Kidney (tissue), 14 donors: ENCODE results near the gene SWT1. TPM values are rescaled to one million over a fixed set of nuclear protein-coding genes. Genes with fewer than 3 reads are reported as not detected.

Experiments
- DNase-seq, 5 donors: peaks; one replicate each; pipeline ENCODE4 v3.0.0-alpha.2; 2013 to 2020
- FAIRE-seq: peaks from 2 replicates; lab custom pipeline; 2012; peaks lifted over from hg19 to GRCh38; lab: Jason Lieb, UNC
- H3K27ac ChIP-seq, 2 donors: one replicate each; pipeline ENCODE4 v1.7.0; 2013; ENCODE audit warnings: low read depth in 2 of 2, low read length in 2 of 2, inconsistent platforms in 1 of 2
- H3K27me3 ChIP-seq: one replicate; pipeline ENCODE4 v1.7.1; 2013; ENCODE audit warnings: low read length, inconsistent platforms; ENCODE audit not compliant: control insufficient read depth, insufficient read depth
- H3K36me3 ChIP-seq, 3 donors: one replicate each; pipeline versions ENCODE4 v1.7.0 to v1.7.1; 2013; ENCODE audit warnings: low read length in 3 of 3, control low read depth in 1 of 3, inconsistent platforms in 1 of 3; ENCODE audit not compliant: insufficient read depth in 3 of 3, control insufficient read depth in 2 of 3
- H3K4me1 ChIP-seq, 3 donors: one replicate each; pipeline versions ENCODE4 v1.7.0 to v1.7.1; 2013; ENCODE audit warnings: low read length in 3 of 3, inconsistent platforms in 1 of 3, low read depth in 1 of 3; ENCODE audit not compliant: control insufficient read depth in 2 of 3, insufficient read depth in 2 of 3
- H3K4me3 ChIP-seq, 3 donors: one replicate each; pipeline versions ENCODE4 v1.7.0 to v1.8.1; 2013; ENCODE audit warnings: low read length in 3 of 3, control low read depth in 1 of 3, inconsistent platforms in 1 of 3
- H3K9ac ChIP-seq, 3 donors: one replicate each; pipeline versions ENCODE4 v1.7.0 to v1.7.1; 2013; ENCODE audit warnings: low read length in 3 of 3, control low read depth in 1 of 3, inconsistent platforms in 1 of 3
- H3K9me3 ChIP-seq, 3 donors: one replicate each; pipeline versions ENCODE4 v1.7.0 to v1.7.1; 2013; ENCODE audit warnings: low read length in 3 of 3, control low read depth in 1 of 3, inconsistent platforms in 1 of 3; ENCODE audit not compliant: control insufficient read depth in 2 of 3, insufficient read depth in 1 of 3
- intact Hi-C: fragments of 100-400 bp; cut with DNase I; formaldehyde crosslinking; loops from one replicate; pipeline ENCODE4 v1.11.1; 2022
- polyA plus RNA-seq: library from polyadenylated mRNA; stranded (reverse); fragments of 350-450 nt; fragmentation: Illumina TruSeq; extraction: RNeasy Lipid Tissue Mini Kit (QIAGEN cat#74804); gene quantifications from one replicate; pipeline ENCODE4 v1.2.3, GENCODE V29; 2014; ENCODE audit warnings: low read depth, low replicate concordance; ENCODE audit not compliant: insufficient read depth
- total RNA-seq: library from RNA; stranded (reverse); fragmentation: NEBNext Ultra II Directional; extraction: Animal tissue kit (Norgen Biotek cat#: 25700); gene quantifications from one replicate; pipeline ENCODE4 v1.2.1, GENCODE V29; 2021
- TF ChIP-seq, protein P1 (sequence below): IDR thresholded peaks from 3 replicates; pipeline ENCODE4 v1.5.1; 2012; ENCODE audit warnings: mild to moderate bottlenecking, moderate library complexity, borderline replicate concordance; ENCODE audit not compliant: insufficient read depth; ENCODE audit errors: extremely low read depth
- donor health status: control.
- donor health status: control.
- donor health status: control.
- donor health status: control.
- donor health status: control.
- donor health status: DM: yes; HTN: yes; CAD: no.
- donor health status: Normal renal cell carcinoma (clear cell type).

The SWT1 gene
- total and polyA plus RNA-seq, 2 donors from 2014 or later: 2.9 to 6.5 TPM

DNA sequence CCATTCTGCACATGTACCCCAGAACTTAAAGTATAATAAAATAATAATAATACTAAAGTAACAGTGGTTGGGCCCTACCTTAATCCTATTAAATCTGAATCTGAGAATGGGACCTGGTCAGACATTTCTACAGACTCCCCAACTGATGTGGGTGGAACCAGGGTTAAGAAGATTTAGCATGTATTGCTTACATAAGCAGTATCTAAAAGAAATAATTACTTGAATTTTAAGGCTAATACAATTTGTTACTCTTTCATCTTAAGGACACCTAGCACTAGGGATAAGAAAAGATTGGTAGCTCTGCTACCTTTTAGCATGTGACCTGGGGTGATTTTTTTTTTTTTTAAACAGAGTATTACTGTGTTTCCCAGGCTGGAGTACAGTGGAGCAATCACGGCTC is 80.7 kb downstream of the SWT1 start:
- H3K27me3 ChIP-seq: no peaks in the 10 kb centered on the region
- no peak overlapping the region for H3K27ac ChIP-seq
- FAIRE-seq: no peak

DNA sequence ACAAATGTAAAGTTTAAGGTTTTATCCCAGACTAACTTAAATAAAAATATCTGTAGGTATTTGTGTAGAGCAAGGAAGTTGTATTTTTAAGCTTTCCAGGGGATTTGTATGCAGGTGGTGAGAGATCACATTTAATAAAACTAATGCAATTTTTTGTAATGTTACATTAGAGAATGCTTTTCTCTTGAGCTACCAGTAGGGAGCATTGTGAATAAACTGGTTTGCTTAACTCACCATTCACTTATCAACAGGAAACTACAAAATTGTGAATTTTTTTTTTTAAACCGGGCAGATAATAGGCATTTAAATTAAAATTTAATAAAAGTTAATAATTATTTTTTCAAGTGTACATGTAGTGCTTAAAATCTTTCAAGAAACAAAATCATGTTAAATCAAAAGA is 81.5 kb downstream of the SWT1 start:
- Histone ChIP-seq H3K4me3 (no peak overlapping the region), H3K4me1 (no peaks in the 10 kb centered on the region), H3K27ac (no peak overlapping the region), H3K36me3 (no peaks in the 10 kb centered on the region), H3K9me3 (no peaks in the 10 kb centered on the region), H3K9ac (no peak overlapping the region), H3K27me3 (no peaks in the 10 kb centered on the region)
- FAIRE-seq (peak; percentile 95), DNase-seq (no peak)
- TF ChIP-seq, protein P1, sequence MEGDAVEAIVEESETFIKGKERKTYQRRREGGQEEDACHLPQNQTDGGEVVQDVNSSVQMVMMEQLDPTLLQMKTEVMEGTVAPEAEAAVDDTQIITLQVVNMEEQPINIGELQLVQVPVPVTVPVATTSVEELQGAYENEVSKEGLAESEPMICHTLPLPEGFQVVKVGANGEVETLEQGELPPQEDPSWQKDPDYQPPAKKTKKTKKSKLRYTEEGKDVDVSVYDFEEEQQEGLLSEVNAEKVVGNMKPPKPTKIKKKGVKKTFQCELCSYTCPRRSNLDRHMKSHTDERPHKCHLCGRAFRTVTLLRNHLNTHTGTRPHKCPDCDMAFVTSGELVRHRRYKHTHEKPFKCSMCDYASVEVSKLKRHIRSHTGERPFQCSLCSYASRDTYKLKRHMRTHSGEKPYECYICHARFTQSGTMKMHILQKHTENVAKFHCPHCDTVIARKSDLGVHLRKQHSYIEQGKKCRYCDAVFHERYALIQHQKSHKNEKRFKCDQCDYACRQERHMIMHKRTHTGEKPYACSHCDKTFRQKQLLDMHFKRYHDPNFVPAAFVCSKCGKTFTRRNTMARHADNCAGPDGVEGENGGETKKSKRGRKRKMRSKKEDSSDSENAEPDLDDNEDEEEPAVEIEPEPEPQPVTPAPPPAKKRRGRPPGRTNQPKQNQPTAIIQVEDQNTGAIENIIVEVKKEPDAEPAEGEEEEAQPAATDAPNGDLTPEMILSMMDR: peak; percentile 24
- intact Hi-C loops: loop anchor here (10.0 kb wide), 1 partner anchor 446 kb away; no protein-coding TSS in a partner anchor

More for the DNA sequence above, 80.7 kb downstream of the SWT1 start:
- Histone ChIP-seq H3K9ac (no peak overlapping the region), H3K36me3 (no peaks in the 10 kb centered on the region), H3K9me3 (no peaks in the 10 kb centered on the region), H3K4me1 (no peaks in the 10 kb centered on the region), H3K4me3 (no peak overlapping the region)
- intact Hi-C loops: loop anchor here (10.0 kb wide), 1 partner anchor 447 kb away; no protein-coding TSS in a partner anchor
- no peak for DNase-seq
- TF ChIP-seq, protein P1: no peak

DNA sequence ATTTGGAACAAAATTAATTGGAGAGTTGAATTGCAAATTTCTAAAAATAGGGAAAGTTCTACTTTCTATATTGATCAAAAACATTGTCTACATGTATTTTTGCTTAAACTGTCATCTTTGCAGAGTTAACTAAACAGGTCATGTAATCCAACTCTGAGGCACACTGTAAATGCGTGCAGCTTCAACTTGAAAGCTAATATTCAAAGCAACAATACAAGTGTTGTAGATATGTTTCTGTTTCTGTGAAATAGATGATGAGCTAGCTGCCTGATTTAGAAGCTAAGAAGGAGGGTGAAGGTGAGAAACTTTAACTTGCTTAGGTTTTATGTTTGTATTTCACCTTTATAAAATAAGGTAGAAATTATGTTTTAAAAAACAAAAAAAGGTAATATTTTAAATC is 82.9 kb downstream of the SWT1 start:
- intact Hi-C loops: loop anchor here (10.0 kb wide), 1 partner anchor 445 kb away; no protein-coding TSS in a partner anchor
- H3K9me3 ChIP-seq: no peaks in the 10 kb centered on the region
- no peak for FAIRE-seq
- no peaks in the 10 kb centered on the region for H3K27me3 ChIP-seq
- no peaks in the 10 kb centered on the region for H3K4me1 ChIP-seq
- TF ChIP-seq, protein P1: no peak
- H3K27ac ChIP-seq: no peak overlapping the region
- no peak for DNase-seq
- no peak overlapping the region for H3K4me3 ChIP-seq
- H3K36me3 ChIP-seq: no peaks in the 10 kb centered on the region
- no peak overlapping the region for H3K9ac ChIP-seq

DNA sequence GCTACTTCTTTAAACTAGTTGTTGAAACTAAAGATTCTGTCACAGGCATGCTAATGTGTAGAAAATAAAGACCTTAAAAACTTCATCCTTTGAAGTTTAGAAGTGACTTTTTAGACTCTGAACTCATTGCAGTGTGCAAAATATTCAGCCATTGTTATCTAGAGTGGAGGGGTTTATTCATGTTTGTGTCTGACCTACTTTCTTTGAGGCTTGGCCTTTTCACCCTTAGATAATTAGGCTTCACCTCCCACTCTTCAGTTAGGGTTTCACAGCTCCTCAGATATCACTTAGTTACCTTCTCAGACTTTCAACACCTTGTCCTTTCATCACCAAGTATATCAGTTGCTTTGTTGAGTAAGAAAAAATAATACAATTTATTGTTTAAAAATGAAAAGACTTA is 84.2 kb downstream of the SWT1 start:
- Histone ChIP-seq H3K9ac (no peak overlapping the region), H3K4me3 (no peak overlapping the region), H3K4me1 (no peaks in the 10 kb centered on the region), H3K27ac (no peak overlapping the region), H3K27me3 (no peaks in the 10 kb centered on the region), H3K36me3 (no peaks in the 10 kb centered on the region), H3K9me3 (no peaks in the 10 kb centered on the region)
- DNase-seq (no peak), FAIRE-seq (no peak)
- intact Hi-C loops: no loop called here
- TF ChIP-seq, protein P1: no peak
